Measurements from ENCODE around the gene GIGYF1. TPM values are rescaled to one million over a fixed set of nuclear protein-coding genes. Genes with fewer than 3 reads are reported as not detected.

The GIGYF1 gene
- total and polyA plus RNA-seq, 4 donors: 19.0 to 41.6 (median 33.8) TPM

DNA sequence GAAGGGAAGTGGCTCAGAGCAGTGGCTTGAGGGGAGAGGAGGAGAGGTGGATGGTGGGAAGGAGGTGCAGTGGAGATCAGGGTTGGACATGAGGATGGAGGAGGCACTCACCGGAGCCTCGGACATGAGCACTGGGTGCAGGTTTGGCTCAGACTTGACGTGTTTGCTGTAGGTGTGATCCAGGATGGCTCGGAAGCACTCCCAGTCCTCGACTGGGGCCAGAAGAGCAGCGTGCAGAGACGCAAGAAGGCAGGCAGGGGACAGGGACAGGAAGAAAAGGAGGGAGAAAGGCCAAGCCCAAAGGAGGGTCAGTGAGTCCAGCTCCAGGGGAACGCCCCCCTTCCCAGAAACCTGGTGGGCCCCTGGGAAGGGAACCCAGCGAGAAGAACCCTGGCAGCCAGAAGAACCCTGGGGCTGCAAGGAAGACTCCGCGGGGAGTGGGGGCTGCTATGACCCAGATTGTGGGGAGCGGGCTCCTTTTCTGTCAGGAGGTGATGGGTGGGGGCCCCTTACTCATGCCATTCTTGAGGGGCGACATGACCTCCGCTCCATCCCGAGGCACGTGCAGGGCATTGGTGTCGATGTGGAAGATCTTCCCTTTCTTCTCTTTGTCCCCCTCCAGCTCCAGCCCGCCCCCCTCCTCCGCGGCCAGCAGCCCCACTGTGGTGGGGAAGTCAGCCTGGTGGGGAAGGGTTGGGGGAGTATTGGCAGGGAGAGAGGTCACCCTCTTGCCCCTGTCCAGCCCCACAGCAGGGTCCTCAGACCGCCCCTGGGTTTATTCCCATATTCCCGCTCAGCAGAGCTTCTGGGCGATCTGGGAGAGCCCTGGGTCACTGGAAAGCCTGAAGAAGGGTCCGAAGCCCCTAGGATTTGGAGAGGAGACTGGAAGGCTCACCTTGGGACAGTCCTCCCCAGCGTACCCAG is 38.9 kb downstream of the GIGYF1 start:
- H3K9me3 ChIP-seq (ENCODE audit: control insufficient read depth in 4 of 4, insufficient read depth in 3 of 4, low read length in 3 of 4): no peaks in the 10 kb centered on the region
- DNase-seq (no peak), ATAC-seq (ENCODE audit: insufficient read depth, low FRiP score) (no peak)
- H3K27me3 ChIP-seq (ENCODE audit: control insufficient read depth in 3 of 3, insufficient read depth in 3 of 3, low read length in 2 of 3): peaks cover 0 to 16% (median 7%) of the 10 kb centered on the region in 3 donors
- no peak overlapping the region for H3K9ac ChIP-seq (ENCODE audit: insufficient read depth in 1 of 2, low read length in 2 of 2)
- H3K36me3 ChIP-seq (ENCODE audit: control insufficient read depth in 4 of 4, insufficient read depth in 4 of 4, low read length in 4 of 4): no peaks in the 10 kb centered on the region
- H3K4me3 ChIP-seq: no peak overlapping the region
- no peak for TF ChIP-seq CTCF (IDR thresholded peaks at IDR 0.05; ENCODE audit: control extremely low read depth, extremely low read depth)
- H3K27ac ChIP-seq (ENCODE audit: low read depth in 1 of 2, low read length in 1 of 2): no peak overlapping the region
- H3K4me1 ChIP-seq (ENCODE audit: control insufficient read depth in 5 of 5, insufficient read depth in 5 of 5, low read length in 5 of 5): peaks cover 0 to 3% (median 0%) of the 10 kb centered on the region in 5 donors
- WGBS, 2 donors: 48 to 53% methylated on average over 25 of the region's 25 CpGs

DNA sequence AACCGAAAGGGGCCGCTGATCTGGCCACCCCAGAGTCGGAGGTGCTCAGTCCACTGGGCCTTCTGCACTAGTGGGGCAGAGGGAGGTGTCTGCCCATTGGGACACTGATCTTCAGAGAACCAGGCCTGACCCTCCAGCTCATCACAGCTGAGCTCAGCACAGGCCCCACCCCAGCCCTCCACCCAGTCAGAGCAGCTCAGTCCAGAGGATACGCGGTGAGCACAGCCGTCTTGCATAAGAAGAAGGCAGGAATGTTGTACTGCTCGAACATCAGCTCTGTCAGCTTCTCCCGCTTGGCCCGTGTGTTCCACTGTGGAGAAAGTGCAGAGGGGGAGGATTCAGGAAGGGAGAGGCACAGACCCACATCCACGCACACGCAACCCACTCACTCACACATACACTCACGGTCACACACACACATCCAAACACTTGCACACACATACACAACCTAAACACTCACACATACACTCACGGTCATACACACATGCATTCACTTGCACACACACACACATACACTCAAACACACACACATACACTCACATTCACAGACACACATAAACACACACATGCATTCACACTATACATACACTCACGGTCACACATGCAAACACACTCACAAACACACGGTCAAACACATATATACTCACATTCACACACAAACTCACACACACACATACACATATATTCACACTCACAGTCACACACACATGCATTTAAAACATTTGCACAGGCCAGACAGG is 44.1 kb downstream of the GIGYF1 start:
- WGBS, 2 donors: 77 to 81% methylated on average over 15 of the region's 15 CpGs
- ATAC-seq (ENCODE audit: insufficient read depth, low FRiP score) (no peak), DNase-seq (no peak)
- Histone ChIP-seq H3K9me3 (ENCODE audit: control insufficient read depth in 4 of 4, insufficient read depth in 3 of 4, low read length in 3 of 4) (no peaks in the 10 kb centered on the region), H3K36me3 (ENCODE audit: control insufficient read depth in 4 of 4, insufficient read depth in 4 of 4, low read length in 4 of 4) (no peaks in the 10 kb centered on the region), H3K9ac (ENCODE audit: insufficient read depth in 1 of 2, low read length in 2 of 2) (no peak overlapping the region), H3K27me3 (ENCODE audit: control insufficient read depth in 3 of 3, insufficient read depth in 3 of 3, low read length in 2 of 3) (peaks cover 4 to 13% (median 7%) of the 10 kb centered on the region in 3 donors), H3K27ac (ENCODE audit: low read depth in 1 of 2, low read length in 1 of 2) (no peak overlapping the region), H3K4me1 (ENCODE audit: control insufficient read depth in 5 of 5, insufficient read depth in 5 of 5, low read length in 5 of 5) (no peaks in the 10 kb centered on the region), H3K4me3 (no peak overlapping the region)
- no peak for TF ChIP-seq CTCF (IDR thresholded peaks at IDR 0.05; ENCODE audit: control extremely low read depth, extremely low read depth)

DNA sequence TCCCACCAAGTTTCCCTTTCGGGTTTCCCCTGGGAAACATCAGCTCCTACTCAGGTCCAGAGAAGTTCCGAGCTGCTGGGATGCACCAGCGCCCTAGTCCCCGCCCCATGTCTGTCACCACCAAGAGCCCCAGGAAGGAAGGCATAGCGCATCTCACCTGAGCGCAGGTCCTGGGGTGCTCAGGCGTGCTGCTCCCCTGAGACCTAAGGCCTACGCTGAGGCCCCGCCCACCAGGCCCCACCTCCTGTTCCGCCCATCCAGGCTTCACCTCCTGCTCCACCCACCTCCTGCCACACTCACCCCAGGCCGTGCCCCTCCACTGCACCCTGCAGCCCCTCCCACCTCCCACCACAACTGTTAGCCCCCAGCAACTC is 51.5 kb downstream of the GIGYF1 start:
- H3K27ac ChIP-seq (ENCODE audit: low read depth in 1 of 2, low read length in 1 of 2): no peak overlapping the region
- H3K9me3 ChIP-seq (ENCODE audit: control insufficient read depth in 4 of 4, insufficient read depth in 3 of 4, low read length in 3 of 4): no peaks in the 10 kb centered on the region
- no peaks in the 10 kb centered on the region for H3K36me3 ChIP-seq (ENCODE audit: control insufficient read depth in 4 of 4, insufficient read depth in 4 of 4, low read length in 4 of 4)
- peaks cover 0 to 9% (median 4%) of the 10 kb centered on the region in 3 donors for H3K27me3 ChIP-seq (ENCODE audit: control insufficient read depth in 3 of 3, insufficient read depth in 3 of 3, low read length in 2 of 3)
- no peak overlapping the region for H3K9ac ChIP-seq (ENCODE audit: insufficient read depth in 1 of 2, low read length in 2 of 2)
- ATAC-seq (ENCODE audit: insufficient read depth, low FRiP score) (no peak), DNase-seq (no peak)
- peaks cover 0 to 6% (median 0%) of the 10 kb centered on the region in 5 donors for H3K4me1 ChIP-seq (ENCODE audit: control insufficient read depth in 5 of 5, insufficient read depth in 5 of 5, low read length in 5 of 5)
- no peak for TF ChIP-seq CTCF (IDR thresholded peaks at IDR 0.05; ENCODE audit: control extremely low read depth, extremely low read depth)
- WGBS, 2 donors: 54 to 69% methylated on average over 10 to 11 of the region's 11 CpGs
- H3K4me3 ChIP-seq: no peak overlapping the region
